Mucosa of rectum (tissue), 2 donors: ENCODE results near the gene SLC6A7.

ENCODE experiments used
- H3K27ac ChIP-seq, 2 donors: one replicate each; pipeline ENCODE4 v1.7.0; 2013; ENCODE audit warnings: inconsistent platforms in 2 of 2, low read depth in 2 of 2, low read length in 2 of 2
- H3K27me3 ChIP-seq, 2 donors: one replicate each; pipeline ENCODE4 v1.7.0; 2013; ENCODE audit warnings: low read length in 2 of 2; ENCODE audit not compliant: control insufficient read depth in 2 of 2, insufficient read depth in 2 of 2
- H3K36me3 ChIP-seq, 2 donors: one replicate each; pipeline ENCODE4 v1.7.0; 2013; ENCODE audit warnings: low read length in 2 of 2; ENCODE audit not compliant: control insufficient read depth in 2 of 2, insufficient read depth in 2 of 2
- H3K4me1 ChIP-seq, 2 donors: one replicate each; pipeline ENCODE4 v1.7.0; 2013; ENCODE audit warnings: low read length in 2 of 2, mild to moderate bottlenecking in 1 of 2; ENCODE audit not compliant: control insufficient read depth in 2 of 2, insufficient read depth in 2 of 2
- H3K4me3 ChIP-seq, 2 donors: one replicate each; pipeline ENCODE4 v1.7.0; 2013; ENCODE audit warnings: low read length in 2 of 2
- H3K9ac ChIP-seq, 2 donors: one replicate each; pipeline ENCODE4 v1.7.0; 2013; ENCODE audit warnings: low read length in 2 of 2, low read depth in 1 of 2, mild to moderate bottlenecking in 1 of 2
- H3K9me3 ChIP-seq, 2 donors: one replicate each; pipeline ENCODE4 v1.7.0; 2013; ENCODE audit warnings: low read length in 2 of 2; ENCODE audit not compliant: control insufficient read depth in 2 of 2
- donor health status: healthy.
- donor health status: Normal muscosa, but diverticular disease.

The SLC6A7 gene

GRCh38 chr5:150188146-150188842 is 1.6 kb upstream of the SLC6A7 start:
- H3K9me3 ChIP-seq = no peaks in the 10 kb centered on the region
- peaks cover 59 to 70% of the 10 kb centered on the region in 2 donors for H3K4me1 ChIP-seq
- H3K4me3 ChIP-seq = no peak overlapping the region
- H3K9ac ChIP-seq = no peak overlapping the region
- H3K36me3 ChIP-seq = peaks cover 10 to 15% of the 10 kb centered on the region in 2 donors
- H3K27ac ChIP-seq = peak overlapping the region; percentile 23 to 38
- H3K27me3 ChIP-seq = peaks cover 4 to 5% of the 10 kb centered on the region in 2 donors

- Histone ChIP-seq H3K4me3 (peak overlapping the region in 1 of 2 donors; percentile 37), H3K36me3 (peaks cover 5 to 7% of the 10 kb centered on the region in 2 donors), H3K9me3 (no peaks in the 10 kb centered on the region), H3K4me1 (peaks cover 50 to 59% of the 10 kb centered on the region in 2 donors), H3K9ac (peak overlapping the region; percentile 17 to 44), H3K27me3 (peaks cover 4 to 5% of the 10 kb centered on the region in 2 donors), H3K27ac (peak overlapping the region in 1 of 2 donors; percentile 23)
Measured at GRCh38 chr5:150189326-150189725, 536 bp upstream of the SLC6A7 start.

- Histone ChIP-seq H3K9ac (no peak overlapping the region), H3K4me3 (no peak overlapping the region), H3K27me3 (peaks cover 4 to 5% of the 10 kb centered on the region in 2 donors), H3K9me3 (no peaks in the 10 kb centered on the region), H3K4me1 (peaks cover 40 to 49% of the 10 kb centered on the region in 2 donors), H3K27ac (no peak overlapping the region), H3K36me3 (peaks cover 9 to 10% of the 10 kb centered on the region in 2 donors)
Measured at GRCh38 chr5:150190503-150190979, 679 bp downstream of the SLC6A7 start.

- no peak overlapping the region for H3K4me3 ChIP-seq
- H3K27ac ChIP-seq = no peak overlapping the region
- H3K27me3 ChIP-seq = peaks cover 4 to 5% of the 10 kb centered on the region in 2 donors
- peaks cover 7 to 13% of the 10 kb centered on the region in 2 donors for H3K36me3 ChIP-seq
- H3K9ac ChIP-seq = no peak overlapping the region
- H3K9me3 ChIP-seq = no peaks in the 10 kb centered on the region
- H3K4me1 ChIP-seq = peaks cover 36 to 45% of the 10 kb centered on the region in 2 donors
Measured at GRCh38 chr5:150190987-150191386, 1.1 kb downstream of the SLC6A7 start.

GRCh38 chr5:150192462-150192861 is 2.6 kb downstream of the SLC6A7 start:
- H3K9me3 ChIP-seq = no peaks in the 10 kb centered on the region
- peaks cover 15 to 16% of the 10 kb centered on the region in 2 donors for H3K36me3 ChIP-seq
- H3K4me3 ChIP-seq = no peak overlapping the region
- no peak overlapping the region for H3K9ac ChIP-seq
- peaks cover 23 to 30% of the 10 kb centered on the region in 2 donors for H3K4me1 ChIP-seq
- H3K27me3 ChIP-seq = peaks cover 4 to 5% of the 10 kb centered on the region in 2 donors
- no peak overlapping the region for H3K27ac ChIP-seq

GRCh38 chr5:150195736-150196485 is 6.0 kb downstream of the SLC6A7 start:
- H3K4me3 ChIP-seq = no peak overlapping the region
- no peaks in the 10 kb centered on the region for H3K9me3 ChIP-seq
- peaks cover 28 to 34% of the 10 kb centered on the region in 2 donors for H3K36me3 ChIP-seq

GRCh38 chr5:150196514-150196913 is 6.7 kb downstream of the SLC6A7 start:
- H3K36me3 ChIP-seq = peaks cover 28 to 37% of the 10 kb centered on the region in 2 donors
- no peaks in the 10 kb centered on the region for H3K9me3 ChIP-seq
- H3K27me3 ChIP-seq = no peaks in the 10 kb centered on the region
- no peak overlapping the region for H3K9ac ChIP-seq
- no peak overlapping the region for H3K4me3 ChIP-seq
- H3K27ac ChIP-seq = no peak overlapping the region
- H3K4me1 ChIP-seq = no peaks in the 10 kb centered on the region

More at GRCh38 chr5:150195736-150196485, 6.0 kb downstream of the SLC6A7 start:
- H3K9ac ChIP-seq = no peak overlapping the region
- H3K4me1 ChIP-seq = no peaks in the 10 kb centered on the region
- H3K27ac ChIP-seq = no peak overlapping the region
- H3K27me3 ChIP-seq = no peaks in the 10 kb centered on the region

- Histone ChIP-seq H3K27me3 (no peaks in the 10 kb centered on the region), H3K4me1 (no peaks in the 10 kb centered on the region), H3K36me3 (peaks cover 28 to 42% of the 10 kb centered on the region in 2 donors), H3K27ac (no peak overlapping the region), H3K4me3 (no peak overlapping the region), H3K9me3 (no peaks in the 10 kb centered on the region), H3K9ac (no peak overlapping the region)
Measured at GRCh38 chr5:150196986-150197385, 7.1 kb downstream of the SLC6A7 start.

GRCh38 chr5:150197476-150197875 is 7.6 kb downstream of the SLC6A7 start:
- Histone ChIP-seq H3K27ac (no peak overlapping the region), H3K36me3 (peaks cover 28 to 46% of the 10 kb centered on the region in 2 donors), H3K9me3 (no peaks in the 10 kb centered on the region), H3K4me3 (no peak overlapping the region), H3K27me3 (no peaks in the 10 kb centered on the region), H3K4me1 (no peaks in the 10 kb centered on the region), H3K9ac (no peak overlapping the region)

- Histone ChIP-seq H3K4me3 (no peak overlapping the region), H3K4me1 (no peaks in the 10 kb centered on the region), H3K27me3 (no peaks in the 10 kb centered on the region), H3K36me3 (peaks cover 13 to 43% of the 10 kb centered on the region in 2 donors), H3K27ac (no peak overlapping the region), H3K9me3 (no peaks in the 10 kb centered on the region), H3K9ac (no peak overlapping the region)
Measured at GRCh38 chr5:150202501-150202900, 12.6 kb downstream of the SLC6A7 start.
